NB4 (cell line): Measurements from ENCODE around the gene ANKAR.

Experiments
- DNase-seq: peaks from one replicate; pipeline ENCODE4 v3.0.0; 2010; ENCODE audit warnings: low read depth
- H3K4me3 ChIP-seq: one replicate; pipeline ENCODE4 v1.5.1; 2011; ENCODE audit warnings: mild to moderate bottlenecking, low read depth, low read length, moderate library complexity
- CTCF ChIP-seq: IDR thresholded peaks from one replicate; pipeline ENCODE4 v1.5.1; 2012; ENCODE audit warnings: low read depth, low read length
- MAX ChIP-seq: IDR thresholded peaks from 2 replicates; pipeline ENCODE4 v1.6.1; 2011; ENCODE audit warnings: low read depth, low read length
- MYC ChIP-seq: IDR thresholded peaks from 2 replicates; pipeline ENCODE4 v1.6.1; 2011; ENCODE audit warnings: low read depth, low read length
- POLR2A ChIP-seq: IDR thresholded peaks from 2 replicates; pipeline ENCODE4 v1.6.1; 2011; ENCODE audit warnings: mild to moderate bottlenecking; ENCODE audit not compliant: insufficient read length; ENCODE audit errors: extremely low read depth

Gene ANKAR

GRCh38 chr2:189674374-189675112 is at the start of gene ANKAR:
ANKAR (plus strand) TSS chr2:189674670; CDS start chr2:189676491, 1,821 bp downstream.
- TF ChIP-seq MYC (no peak), CTCF (peak; percentile 58)
- peak within 1 kb of the TSS; percentile 55 for H3K4me3 ChIP-seq
- peak; percentile 91 for DNase-seq

- H3K4me3 ChIP-seq = no peak overlapping the region
- no peak for DNase-seq
- TF ChIP-seq MAX (no peak), POLR2A (no peak), CTCF (no peak), MYC (no peak)
Observed at GRCh38 chr2:189625636-189626035, 48.8 kb upstream of the ANKAR start.

- H3K4me3 ChIP-seq = no peak overlapping the region
- DNase-seq = no peak
- TF ChIP-seq MAX (no peak), MYC (no peak), CTCF (no peak), POLR2A (no peak)
Observed at GRCh38 chr2:189627789-189628188, 46.7 kb upstream of the ANKAR start.

GRCh38 chr2:189628817-189629530 is 45.5 kb upstream of the ANKAR start:
- no peak overlapping the region for H3K4me3 ChIP-seq
- TF ChIP-seq CTCF (no peak), MAX (no peak), MYC (no peak), POLR2A (no peak)
- DNase-seq = peak; percentile 20

GRCh38 chr2:189629531-189630453 is 44.7 kb upstream of the ANKAR start:
- no peak overlapping the region for H3K4me3 ChIP-seq
- DNase-seq = no peak
- TF ChIP-seq MAX = no peak
- no peak for TF ChIP-seq POLR2A
- TF ChIP-seq CTCF = no peak
- no peak for TF ChIP-seq MYC
